Right hindlimb (tissue), 1 donor: ENCODE results near the gene ZNF845.
"Not testable (repeated sequence)": the region's sequence is repeated elsewhere in the genome, so short reads cannot be mapped to it uniquely, and the experiment has no call there.

Source experiments
- DNase-seq: peaks from one replicate; pipeline ENCODE4 v3.0.0-alpha.2; 2018

ZNF845 gene

DNA sequence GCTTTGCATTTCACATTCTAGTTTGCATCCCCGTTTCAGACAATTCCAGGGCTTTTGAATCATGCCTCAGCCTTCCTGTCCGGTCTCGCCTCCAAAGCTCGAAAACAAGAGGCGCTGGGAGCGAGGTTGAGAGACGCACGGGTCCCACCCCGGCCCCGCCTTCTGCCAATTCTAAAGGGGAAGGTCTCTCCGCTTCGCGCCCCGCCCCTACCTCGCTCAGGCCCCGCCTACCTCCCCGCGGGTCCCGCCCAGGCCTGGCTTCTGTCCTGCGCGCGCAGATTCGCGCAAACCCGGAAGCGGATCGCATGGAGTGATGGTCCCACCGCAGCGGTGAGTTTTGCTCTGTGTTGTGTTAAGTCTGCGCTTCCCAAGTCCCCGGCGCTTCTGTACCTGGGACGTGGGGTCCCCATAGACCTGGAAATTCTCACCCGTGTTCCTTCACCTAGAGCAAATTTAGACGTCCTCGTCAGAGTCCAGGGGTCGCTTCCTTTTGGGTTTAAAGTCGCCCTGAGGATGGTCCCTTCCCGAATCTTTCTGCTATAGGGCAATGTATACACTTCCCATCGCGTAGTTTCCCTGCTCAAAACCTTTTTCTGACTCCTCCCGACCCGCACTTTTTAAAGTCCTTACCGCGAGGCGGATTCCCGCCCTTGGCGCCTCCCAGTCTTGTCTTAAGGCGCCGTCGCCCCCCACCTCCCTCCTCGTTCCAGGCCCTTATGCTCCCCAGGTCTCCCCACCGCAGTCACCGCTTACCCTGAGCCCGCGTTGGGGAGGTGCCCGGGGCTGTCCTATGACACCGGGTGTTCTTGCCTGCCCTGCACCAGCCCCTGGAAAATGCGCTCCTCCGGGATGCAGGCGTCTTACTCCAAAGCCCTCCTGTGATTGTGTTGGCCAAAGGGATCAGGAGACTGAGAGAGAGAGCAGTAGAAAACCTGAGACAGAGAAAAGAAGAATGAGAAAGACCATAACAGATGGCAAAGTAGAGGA, at the start of gene ZNF845:
TSS of gene ZNF845 (plus strand) at position 287 of the 987 bp plus-strand sequence. CDS start 7,559 bp downstream, outside the sequence.
- DNase-seq = peak; percentile 95

DNA sequence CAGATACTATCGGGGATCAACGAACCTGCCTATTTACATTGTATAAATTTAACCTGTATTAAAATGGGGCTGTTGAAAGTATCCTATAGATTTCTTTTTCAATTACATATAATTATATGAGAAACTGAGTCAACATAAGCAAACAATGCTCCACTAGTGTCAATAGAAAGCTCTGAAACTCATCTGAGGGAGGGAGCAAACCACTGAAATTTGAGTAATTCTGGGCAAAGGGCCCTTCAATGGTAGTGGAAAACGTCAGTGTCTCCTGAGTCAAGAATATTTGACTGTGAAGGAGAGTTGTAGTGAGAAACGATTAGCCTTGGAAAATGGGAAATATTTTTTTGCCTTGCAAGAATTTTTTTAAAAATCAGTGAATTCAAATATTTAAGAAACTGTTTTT, 48.5 kb upstream of the ZNF845 start:
- no peak for DNase-seq

DNA sequence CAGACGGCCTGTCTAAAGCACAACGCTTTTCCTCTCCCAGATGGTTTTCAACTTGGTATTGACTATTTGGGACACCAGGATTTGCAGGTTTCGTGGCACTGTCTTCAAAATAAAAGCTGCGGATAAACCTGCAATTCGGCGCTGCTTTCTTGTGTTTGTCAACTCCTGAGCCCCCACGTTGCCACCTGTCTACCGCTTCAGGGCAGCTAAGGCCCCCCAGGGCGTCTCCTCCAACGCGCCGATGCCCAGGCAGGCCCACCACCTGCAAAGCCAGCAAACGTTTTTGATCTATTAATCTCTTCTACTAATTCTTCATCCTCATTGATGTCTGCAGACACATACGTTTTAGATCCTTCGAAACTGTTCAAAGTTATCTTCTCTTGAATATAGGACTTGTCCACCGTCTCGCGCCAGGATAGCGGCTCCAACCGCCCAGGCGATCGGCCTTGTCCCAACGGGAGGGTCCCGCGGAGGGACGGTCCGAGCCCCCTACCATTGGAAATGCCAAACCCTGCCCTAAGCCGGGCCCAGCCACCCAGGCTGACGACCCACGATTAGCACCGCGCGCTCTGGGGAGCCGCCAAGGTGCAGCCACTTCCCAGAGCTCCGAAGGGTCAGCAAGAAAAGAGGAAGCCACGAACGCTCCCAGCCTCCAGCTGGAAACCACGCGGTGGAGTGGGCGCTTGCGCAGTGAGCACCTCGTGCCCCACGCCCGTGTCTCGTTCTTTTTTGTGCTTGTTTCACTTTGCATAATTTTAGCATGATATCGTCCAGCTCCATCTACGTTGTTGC, 42.6 kb upstream of the ZNF845 start:
- DNase-seq = no peak

DNA sequence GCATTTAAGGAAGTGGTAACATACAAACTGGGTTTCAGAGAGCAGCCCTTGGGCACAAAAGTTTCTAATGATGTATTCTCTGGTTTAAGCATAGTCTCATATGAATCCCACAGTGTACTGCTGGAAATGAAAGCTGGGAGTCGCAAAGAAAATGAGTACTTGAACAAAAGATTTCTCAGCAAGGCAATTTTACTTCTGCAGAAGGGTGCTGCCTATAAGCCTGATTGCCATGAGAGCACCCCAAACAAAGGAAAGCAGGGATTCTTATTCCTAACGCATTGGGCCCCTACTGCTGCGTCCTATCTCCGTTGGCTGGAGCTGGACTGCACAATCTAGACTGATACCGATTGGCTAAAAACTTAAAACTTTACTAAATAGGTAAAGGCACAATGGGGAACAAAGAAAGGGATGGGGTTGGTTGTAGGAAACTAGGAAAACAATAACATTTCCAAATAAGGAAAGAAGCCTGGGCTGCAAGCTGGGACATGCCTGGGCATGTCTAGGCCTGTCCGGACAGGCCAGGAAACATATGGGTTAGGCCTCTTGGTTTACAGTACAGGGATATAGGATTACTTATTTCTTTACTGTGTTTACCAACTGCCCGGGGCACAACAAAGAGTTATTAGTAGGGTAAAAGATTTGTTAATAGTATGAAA, 38.6 kb upstream of the ZNF845 start:
- DNase-seq = no peak

DNA sequence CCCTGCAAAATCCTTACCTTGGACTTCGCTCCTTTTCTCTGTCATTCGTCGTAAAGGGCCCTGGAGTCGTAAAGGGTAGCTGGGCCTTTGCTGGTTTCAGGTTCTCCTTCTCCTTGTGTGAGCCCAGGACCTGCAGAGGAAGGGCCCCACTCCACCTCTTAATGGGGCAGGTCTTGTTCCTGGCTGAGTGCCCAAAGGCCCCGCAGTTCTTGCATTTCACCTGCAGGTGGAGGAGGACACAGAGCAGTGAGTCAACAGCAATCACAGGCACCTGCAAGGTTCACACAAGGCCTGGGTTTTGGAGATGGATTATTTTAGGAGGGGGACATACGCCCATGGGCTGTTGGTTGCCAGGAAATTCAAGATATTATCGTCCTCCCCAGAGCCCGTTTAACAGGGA, 32.2 kb upstream of the ZNF845 start:
- DNase-seq = not testable (repeated sequence)

DNA sequence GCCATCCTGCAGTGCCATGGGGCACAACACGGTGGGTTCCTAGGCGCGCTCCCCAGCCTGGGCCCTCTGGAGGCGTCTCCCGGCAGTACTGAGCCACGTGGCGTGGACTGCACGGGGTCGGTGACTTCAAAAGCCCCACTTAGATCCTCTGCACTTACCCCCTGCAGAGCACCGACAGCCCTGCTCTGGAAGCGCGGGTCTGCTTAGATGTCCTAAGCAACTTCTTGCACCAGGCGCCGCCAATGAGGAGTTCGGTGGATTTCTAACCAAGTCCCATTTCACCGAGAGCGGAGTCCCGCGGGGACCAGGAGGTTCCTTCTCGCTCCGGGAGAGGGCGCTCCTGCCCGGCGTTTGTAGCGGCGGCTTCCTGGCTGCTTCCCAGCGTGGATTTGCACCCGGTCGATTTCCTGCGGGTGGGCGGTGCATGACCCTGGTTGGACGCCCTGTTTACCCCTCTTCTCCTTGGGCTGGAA, 25.2 kb upstream of the ZNF845 start:
- peak; percentile 49 for DNase-seq

DNA sequence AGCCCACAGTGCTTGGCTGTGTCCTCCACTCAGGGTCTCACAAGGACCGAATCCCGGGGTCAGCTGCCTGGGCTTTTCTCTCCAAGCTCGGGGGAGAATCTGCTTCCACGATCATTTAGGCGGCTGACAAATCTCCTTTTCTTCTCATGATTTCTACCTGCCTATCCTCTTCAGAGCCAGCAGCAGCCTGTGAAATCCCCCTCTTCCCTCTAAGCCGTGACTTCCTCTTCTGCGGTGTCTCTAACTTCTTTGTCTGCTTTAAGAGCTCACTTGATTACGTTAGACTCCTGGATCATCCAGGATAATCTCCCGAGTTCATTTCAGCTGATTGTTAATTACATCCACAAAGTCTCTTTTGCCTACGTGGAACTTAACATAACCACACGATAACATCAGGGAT, 22.5 kb upstream of the ZNF845 start:
- no peak for DNase-seq

DNA sequence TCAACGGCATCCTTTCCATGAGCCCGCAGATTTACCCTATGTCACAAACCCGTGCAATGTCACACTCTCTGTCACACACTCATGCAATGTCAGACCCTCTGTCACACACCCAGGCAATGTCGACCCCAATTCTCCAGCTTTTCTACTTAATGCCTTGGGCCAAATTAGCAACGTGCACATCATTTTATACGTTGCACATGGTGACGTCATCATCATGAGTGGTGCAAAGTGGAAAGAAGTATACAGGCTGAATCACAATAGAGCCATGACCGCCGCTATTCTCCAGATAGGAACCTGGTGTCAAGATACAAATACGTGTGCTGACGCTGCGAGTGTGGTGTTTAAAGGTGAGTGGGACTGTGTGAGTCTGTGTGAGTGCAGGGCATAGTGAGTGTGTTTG, 21.7 kb upstream of the ZNF845 start:
- DNase-seq = no peak

DNA sequence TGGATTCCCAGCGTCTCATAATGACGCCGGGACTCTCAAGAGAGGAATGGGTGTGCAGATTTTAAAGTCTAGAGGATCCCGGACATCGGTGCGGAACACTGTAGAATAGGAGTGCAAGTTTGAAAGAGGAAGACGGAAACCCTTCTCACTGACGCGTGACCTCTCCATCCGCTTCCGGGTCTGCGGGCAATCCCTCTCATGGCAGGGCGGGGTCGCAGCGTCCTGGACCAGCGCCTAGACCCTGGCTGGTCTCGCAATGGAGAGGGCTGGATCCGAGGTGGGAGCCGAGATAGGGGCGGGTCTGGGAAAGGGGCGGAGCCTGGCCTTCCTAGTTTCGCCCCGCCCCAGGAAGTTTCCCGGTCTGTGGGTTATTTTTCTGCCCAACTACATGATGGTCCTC, 4.6 kb upstream of the ZNF845 start:
- DNase-seq = peak; percentile 66

DNA sequence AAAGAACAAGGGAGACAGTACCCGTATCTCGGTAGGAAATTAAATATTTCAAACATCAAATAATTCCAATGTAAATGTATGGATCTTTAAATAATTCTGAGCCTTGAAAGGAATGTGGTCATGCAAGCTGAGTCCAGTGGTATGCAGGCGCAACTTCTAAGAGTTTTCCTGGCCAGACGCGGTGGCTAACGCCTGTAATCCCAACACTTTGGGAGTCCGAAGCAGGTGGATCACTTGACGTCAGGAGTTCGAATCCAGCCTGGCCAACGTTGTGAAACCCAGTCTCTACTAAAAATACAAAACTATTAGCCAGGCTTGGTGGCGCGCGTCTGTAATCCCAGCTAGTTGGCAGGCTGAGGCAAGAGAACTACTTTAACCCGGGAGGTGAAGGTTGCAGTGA, 1.1 kb upstream of the ZNF845 start:
- no peak for DNase-seq

DNA sequence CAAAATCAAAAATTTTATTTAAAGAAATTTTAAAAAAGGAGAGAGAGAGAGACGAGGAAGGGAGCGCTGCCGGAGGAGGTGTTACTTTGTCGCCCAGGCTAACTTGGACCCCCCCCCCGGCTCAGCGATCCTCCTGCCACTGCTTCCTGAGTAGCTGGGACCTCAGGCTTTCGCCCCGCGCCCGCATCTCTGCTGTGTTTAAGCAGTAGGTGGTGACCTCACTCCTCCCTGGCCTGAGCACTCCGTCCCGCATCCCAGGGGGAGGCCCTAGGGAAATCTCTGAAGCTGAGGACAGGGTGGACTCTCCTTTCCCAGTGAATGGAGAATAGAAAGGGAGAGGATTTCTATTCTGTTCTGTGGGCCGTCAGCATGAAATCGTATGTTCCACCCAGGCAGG, 485 bp upstream of the ZNF845 start:
- no peak for DNase-seq

DNA sequence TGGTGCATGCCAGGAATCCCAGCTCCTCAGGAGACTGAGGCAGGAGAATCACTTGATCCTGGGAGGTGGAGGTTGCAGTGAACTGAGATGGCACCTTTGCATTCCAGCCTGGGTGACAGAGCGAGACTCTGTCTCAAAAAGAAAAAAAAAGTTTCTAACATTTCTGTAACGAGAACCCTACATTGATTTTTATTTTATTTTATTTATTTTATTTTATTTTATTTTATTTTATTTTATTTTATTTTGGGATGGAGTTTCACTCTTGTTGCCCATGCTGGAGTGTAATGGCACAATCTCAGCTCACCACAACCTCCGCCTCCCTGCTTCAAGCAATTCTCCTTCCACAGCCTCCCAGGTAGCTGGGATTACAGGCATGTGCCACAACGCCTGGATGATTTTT, 10.9 kb downstream of the ZNF845 start:
- not testable (repeated sequence) for DNase-seq

DNA sequence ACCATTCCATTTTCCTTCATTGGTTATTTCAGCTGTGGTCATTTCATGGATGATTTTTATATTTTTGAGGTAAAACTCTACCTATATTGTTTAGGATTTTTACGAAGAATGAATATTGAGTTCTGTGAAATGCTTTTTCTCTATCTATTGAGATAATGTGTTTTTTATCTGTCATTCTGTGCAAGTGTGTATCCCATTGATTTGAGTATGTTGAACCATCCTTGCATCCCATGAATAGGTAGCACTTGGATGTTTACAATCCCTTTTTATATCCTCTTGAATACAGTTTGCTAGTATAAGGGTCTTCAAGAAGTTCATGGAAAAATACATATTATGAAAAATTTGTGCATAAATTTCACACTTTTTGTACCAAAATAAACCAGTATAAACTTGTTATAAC, 22.2 kb downstream of the ZNF845 start:
- DNase-seq = no peak

DNA sequence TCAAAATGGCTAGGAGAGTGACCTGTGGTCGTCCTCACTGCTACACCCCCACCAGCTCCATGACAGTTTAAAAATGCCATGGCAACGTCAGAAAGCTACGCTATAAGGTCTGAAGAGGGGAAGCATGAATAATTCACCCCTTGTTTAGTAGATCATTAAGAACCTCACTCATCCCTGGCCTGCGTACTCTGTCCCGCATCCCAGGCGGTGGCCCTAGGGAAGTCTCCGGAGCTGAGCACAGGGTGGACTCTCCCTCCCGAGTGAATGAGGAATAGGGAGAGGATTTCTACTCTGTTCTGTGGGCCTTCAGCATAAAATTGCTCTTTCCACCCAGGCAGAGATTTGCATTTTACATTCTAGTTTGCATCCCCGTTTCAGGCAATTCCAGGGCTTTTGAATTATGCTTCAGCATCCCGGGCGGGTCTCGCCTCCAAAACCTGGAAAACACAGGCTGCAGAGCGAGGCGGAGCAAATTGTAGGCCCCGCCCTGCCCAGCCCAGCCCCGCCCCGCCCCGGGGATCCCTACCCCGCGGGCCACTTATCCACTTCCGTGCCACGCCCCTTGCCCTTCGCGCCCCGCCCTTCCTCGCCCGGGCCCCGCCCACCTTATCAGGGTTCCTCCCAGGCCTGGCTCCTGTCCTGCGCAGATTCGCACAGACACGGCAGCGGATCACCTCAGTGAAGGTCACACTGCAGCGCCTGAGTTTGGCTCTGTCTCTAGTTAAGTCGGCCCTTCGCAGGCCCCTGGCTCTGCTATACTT, 24.5 kb downstream of the ZNF845 start:
- no peak for DNase-seq

DNA sequence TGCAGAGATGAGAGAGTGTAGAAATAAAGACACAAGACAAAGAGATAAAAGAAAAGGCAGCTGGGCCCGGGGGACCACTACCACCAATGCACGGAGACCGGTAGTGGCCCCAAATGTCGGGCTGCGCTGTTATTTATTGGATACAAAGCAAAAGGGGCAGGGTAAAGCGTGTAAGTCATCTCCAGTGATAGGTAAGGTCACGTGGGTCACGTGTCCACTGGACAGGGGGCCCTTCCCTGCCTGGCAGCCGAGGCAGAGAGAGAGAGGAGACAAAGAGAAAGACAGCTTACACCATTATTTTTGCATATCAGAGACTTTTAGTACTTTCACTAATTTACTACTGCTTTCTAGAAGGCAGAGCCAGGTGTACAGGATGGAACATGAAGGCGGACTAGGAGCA, 26.5 kb downstream of the ZNF845 start:
- not testable (repeated sequence) for DNase-seq

DNA sequence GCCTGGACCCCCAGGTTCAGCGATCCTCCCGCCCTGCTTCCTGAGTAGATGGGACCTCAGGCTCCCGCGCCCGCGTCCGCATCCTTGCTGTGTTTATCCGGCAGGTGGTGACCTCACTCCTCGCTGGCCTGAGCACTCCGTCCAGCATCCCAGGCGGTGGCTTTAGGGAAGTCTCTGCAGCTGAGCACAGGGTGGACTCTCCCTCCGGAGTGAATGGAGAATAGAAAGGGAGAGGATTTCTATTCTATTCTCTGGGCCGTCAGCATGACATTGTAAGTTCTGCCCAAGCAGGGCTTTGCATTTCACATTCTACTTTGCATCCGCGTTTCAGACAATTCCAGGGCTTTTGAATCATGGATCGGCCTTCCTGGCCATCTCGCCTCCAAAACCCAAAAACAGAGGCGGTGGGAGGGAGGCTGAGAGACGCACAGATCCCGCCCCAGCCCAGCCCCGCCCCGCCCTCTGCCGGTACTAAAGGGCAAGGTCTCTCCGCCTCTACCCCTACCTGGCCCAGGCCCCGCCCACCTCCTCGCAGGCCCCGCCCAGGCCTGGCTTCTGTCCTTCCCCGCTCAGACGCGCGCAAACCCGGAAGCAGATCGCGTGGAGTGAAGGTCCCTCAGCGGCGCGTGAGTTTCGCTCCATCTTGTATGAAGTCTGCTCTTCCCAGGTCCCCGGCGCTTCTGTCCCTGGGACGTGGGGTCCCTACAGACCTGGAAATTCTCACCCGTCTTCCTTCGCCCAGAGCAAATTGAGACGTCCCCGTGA, 31.8 kb downstream of the ZNF845 start, which contains the start of gene ZNF525:
TSS of gene ZNF525 (plus strand) at position 572 of the 765 bp plus-strand sequence. CDS start 6,577 bp downstream, outside the sequence.
- DNase-seq = peak; percentile 90

DNA sequence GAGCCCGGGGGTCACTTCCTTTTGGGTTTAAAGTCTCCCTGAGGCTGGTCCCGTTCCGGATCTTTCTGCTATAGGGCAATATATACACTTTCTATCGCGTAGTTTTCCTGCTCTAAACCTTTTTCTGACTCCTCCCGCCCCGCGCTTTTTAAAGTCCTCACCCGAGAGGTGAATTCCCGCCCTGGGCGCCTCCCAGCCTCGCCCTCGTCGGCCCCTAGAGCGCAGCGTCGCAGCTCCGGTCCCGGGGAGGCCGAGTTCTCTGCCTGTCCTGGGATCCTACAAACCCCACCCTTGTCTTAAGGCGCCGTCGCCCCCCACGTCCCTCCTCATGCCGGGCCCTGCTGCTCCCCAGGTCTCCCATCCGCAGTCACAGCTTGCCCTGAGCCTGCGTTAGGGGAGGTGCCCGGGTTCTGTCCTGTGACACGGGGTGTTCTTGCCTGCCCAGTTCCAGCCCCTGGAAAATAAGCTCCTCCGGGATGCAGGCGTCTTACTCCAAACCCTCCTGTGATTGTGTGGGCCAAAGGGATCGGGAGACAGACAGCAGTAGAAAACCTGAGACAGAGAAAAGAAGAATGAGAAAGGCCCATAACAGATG, 32.4 kb downstream of the ZNF845 start:
- DNase-seq = no peak

DNA sequence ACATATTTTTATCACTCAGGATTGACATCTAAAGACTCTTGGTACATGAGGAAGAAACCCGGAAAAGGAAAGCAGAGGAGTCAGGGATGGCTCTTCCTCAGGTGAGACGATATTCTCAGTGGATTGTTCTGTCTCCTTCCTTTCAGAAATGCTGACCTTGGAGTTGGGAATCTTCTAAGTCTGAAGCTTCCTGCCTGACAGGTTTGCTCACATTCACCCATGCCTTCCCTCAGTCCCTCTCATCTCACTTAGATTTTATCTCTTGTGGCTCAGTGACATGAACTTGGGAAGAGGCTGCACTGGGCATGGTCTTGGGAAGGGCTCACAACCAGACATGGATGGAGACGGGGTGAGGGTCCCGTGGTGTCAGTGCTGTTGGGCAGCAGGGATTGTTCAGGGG, 38.6 kb downstream of the ZNF845 start:
- no peak for DNase-seq

DNA sequence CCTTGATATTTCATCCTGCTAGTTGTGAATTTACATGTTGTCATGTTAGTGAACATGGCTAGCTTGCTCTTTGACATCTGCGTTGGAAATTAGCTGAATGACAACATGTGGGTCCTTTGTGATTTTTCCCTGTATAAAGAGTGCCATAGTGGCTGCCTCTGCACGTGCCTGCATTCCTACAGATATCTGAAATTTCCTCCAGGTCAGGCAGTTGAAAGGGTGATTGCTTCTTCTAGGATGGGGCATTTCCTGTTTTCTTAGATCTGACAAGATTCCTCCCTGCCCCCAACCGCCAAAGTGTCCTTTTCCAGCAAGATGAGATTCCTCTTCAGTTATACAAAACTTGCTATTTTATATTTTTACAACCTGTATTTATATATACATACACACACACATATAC, 40.7 kb downstream of the ZNF845 start:
- DNase-seq = no peak

DNA sequence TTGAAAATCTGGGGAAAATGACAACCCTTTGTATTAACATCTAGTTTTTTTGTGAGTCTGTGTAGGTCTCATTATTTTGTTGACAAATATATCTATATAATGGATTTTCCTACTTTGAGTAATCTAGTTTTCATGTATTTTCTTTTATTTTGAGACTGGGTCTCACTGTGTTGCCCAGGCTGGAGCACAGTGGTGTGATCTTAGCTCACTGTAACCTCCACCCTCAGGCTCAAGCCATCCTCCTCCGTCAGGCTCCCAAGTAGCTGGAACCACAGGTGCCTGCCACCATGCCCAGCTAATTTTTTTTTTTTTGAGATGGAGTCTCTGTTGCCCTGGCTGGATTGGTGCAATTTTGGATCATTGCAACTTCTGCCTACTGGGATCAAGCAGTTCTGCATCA, 41.2 kb downstream of the ZNF845 start:
- no peak for DNase-seq

DNA sequence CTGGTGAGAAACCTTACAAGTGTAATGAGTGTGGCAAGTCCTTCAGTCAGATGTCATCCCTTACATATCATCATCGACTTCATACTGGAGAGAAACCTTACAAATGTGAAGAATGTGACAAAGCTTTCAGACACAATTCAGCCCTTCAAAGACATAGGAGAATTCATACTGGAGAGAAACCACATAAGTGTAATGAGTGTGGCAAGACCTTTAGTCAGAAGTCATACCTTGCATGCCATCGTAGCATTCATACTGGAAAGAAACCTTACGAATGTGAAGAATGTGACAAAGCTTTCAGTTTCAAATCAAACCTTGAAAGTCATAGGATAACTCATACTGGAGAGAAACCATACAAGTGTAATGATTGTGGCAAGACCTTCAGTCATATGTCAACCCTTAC, 47.8 kb downstream of the ZNF845 start:
- DNase-seq = no peak
